Measurements from ENCODE around the gene PCDHB16. TPM values are rescaled to one million over a fixed set of nuclear protein-coding genes. Genes with fewer than 3 reads are reported as not detected.
A peak's percentile ranks its signal among the peaks of the same experiment; 100 is the strongest.
"Not testable (repeated sequence)": the region's sequence is repeated elsewhere in the genome, so short reads cannot be mapped to it uniquely, and the experiment has no call there.

The PCDHB16 gene
- total and polyA plus RNA-seq, 7 donors = 0.29 to 6.3 (median 4.6) TPM; not detected in 2

GRCh38 chr5:141150224-141150992 is 31.8 kb upstream of the PCDHB16 start:
- H3K27me3 ChIP-seq = peaks cover 0 to 18% (median 0%) of the 10 kb centered on the region in 3 donors
- no peak for DNase-seq
- peaks cover 6 to 55% (median 29%) of the 10 kb centered on the region in 4 donors for H3K9me3 ChIP-seq
- intact Hi-C loops (cut with DNase I) = no loop called here
- 49 to 66% methylated on average over 33 of the region's 33 CpGs for WGBS, 2 donors
- TF ChIP-seq POLR2A (IDR thresholded peaks at IDR 0.05) (no peak), CTCF (IDR thresholded peaks at IDR 0.05) (no peak), POLR2AphosphoS5 (IDR thresholded peaks at IDR 0.05) (no peak), EP300 (IDR thresholded peaks at IDR 0.05) (no peak)
- H3K4me3 ChIP-seq = peak overlapping the region in 1 of 4 donors; percentile 27
- H3K27ac ChIP-seq = no peak overlapping the region
- H3K4me1 ChIP-seq = no peaks in the 10 kb centered on the region
- H3K36me3 ChIP-seq = no peaks in the 10 kb centered on the region

DNA sequence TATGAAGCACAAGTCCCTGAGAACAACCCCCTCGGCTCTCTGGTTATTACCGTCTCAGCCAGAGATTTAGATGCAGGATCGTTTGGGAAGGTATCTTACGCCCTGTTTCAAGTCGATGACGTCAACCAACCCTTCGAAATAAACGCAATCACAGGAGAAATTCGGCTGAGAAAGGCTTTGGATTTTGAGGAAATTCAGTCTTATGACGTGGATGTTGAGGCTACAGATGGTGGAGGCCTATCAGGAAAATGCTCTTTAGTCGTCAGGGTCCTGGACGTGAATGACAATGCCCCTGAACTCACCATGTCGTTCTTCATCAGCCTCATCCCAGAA is 31.2 kb upstream of the PCDHB16 start:
- Histone ChIP-seq H3K4me3 (no peak overlapping the region), H3K27me3 (peaks cover 0 to 18% (median 0%) of the 10 kb centered on the region in 3 donors), H3K4me1 (no peaks in the 10 kb centered on the region), H3K9me3 (peaks cover 6 to 59% (median 33%) of the 10 kb centered on the region in 4 donors), H3K36me3 (no peaks in the 10 kb centered on the region), H3K27ac (no peak overlapping the region)
- no peak for DNase-seq
- intact Hi-C loops (cut with DNase I) = no loop called here
- no peak for TF ChIP-seq POLR2AphosphoS5 (IDR thresholded peaks at IDR 0.05)
- TF ChIP-seq POLR2A (IDR thresholded peaks at IDR 0.05) = no peak
- TF ChIP-seq EP300 (IDR thresholded peaks at IDR 0.05) = no peak
- no peak for TF ChIP-seq CTCF (IDR thresholded peaks at IDR 0.05)
- WGBS, 2 donors = 45 to 60% methylated on average over 13 of the region's 13 CpGs

DNA sequence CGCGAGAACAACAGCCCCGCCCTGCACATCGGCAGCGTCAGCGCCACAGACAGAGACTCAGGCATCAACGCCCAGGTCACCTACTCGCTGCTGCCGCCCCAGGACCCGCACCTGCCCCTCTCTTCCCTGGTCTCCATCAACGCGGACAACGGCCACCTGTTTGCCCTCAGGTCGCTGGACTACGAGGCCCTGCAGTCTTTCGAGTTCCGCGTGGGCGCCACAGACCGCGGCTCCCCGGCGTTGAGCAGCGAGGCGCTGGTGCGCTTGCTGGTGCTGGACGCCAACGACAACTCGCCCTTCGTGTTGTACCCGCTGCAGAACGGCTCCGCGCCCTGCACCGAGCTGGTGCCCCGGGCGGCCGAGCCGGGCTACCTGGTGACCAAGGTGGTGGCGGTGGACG is 30.6 kb upstream of the PCDHB16 start:
- H3K36me3 ChIP-seq; H3K4me1 ChIP-seq; DNase-seq; H3K4me3 ChIP-seq; intact Hi-C loops (cut with DNase I); H3K27ac ChIP-seq: not testable (repeated sequence)
- 44 to 71% methylated on average over 39 of the region's 41 CpGs for WGBS, 2 donors
- H3K27me3 ChIP-seq = peaks cover 0 to 25% (median 0%) of the 10 kb centered on the region in 3 donors
- peaks cover 6 to 64% (median 33%) of the 10 kb centered on the region in 4 donors for H3K9me3 ChIP-seq

DNA sequence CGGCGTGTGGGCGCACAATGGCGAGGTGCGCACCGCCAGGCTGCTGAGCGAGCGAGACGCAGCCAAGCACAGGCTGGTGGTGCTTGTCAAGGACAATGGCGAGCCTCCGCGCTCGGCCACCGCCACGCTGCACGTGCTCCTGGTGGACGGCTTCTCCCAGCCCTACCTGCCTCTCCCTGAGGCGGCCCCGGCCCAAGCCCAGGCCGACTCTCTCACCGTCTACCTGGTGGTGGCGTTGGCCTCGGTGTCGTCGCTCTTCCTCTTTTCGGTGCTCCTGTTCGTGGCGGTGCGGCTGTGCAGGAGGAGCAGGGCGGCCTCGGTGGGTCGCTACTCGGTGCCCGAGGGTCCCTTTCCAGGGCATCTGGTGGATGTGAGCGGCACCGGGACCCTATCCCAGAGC is 30.1 kb upstream of the PCDHB16 start:
- H3K36me3 ChIP-seq; H3K4me1 ChIP-seq; H3K27ac ChIP-seq; intact Hi-C loops (cut with DNase I); DNase-seq; H3K4me3 ChIP-seq: not testable (repeated sequence)
- peaks cover 6 to 66% (median 34%) of the 10 kb centered on the region in 4 donors for H3K9me3 ChIP-seq
- 33 to 71% methylated on average over 36 of the region's 36 CpGs for WGBS, 2 donors
- H3K27me3 ChIP-seq = peaks cover 0 to 27% (median 0%) of the 10 kb centered on the region in 3 donors

GRCh38 chr5:141155540-141156374 is 26.4 kb upstream of the PCDHB16 start:
- intact Hi-C loops (cut with DNase I) = no loop called here
- peaks cover 3 to 43% (median 30%) of the 10 kb centered on the region in 4 donors for H3K9me3 ChIP-seq

DNA sequence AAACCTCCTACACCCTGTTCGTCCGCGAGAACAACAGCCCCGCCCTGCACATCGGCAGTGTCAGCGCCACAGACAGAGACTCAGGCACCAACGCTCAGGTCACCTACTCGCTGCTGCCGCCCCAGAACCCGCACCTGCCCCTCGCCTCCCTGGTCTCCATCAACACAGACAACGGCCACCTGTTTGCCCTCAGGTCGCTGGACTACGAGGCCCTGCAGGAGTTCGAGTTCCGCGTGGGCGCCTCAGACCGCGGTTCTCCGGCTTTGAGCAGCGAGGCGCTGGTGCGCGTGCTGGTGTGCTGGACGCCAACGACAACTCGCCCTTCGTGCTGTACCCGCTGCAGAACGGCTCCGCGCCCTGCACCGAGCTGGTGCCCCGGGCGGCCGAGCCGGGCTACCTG is 24.8 kb upstream of the PCDHB16 start:
- H3K36me3 ChIP-seq; intact Hi-C loops (cut with DNase I); H3K4me1 ChIP-seq; DNase-seq; H3K4me3 ChIP-seq; H3K27ac ChIP-seq: not testable (repeated sequence)
- peaks cover 0 to 21% (median 0%) of the 10 kb centered on the region in 3 donors for H3K27me3 ChIP-seq
- 43 to 76% methylated on average over 38 of the region's 38 CpGs for WGBS, 2 donors
- peaks cover 3 to 32% (median 22%) of the 10 kb centered on the region in 4 donors for H3K9me3 ChIP-seq

More at GRCh38 chr5:141155540-141156374, 26.4 kb upstream of the PCDHB16 start:
- H3K36me3 ChIP-seq = no peaks in the 10 kb centered on the region
- WGBS, 2 donors = 39 to 51% methylated on average over 21 of the region's 21 CpGs
- DNase-seq = no peak
- no peak overlapping the region for H3K27ac ChIP-seq
- TF ChIP-seq CTCF (IDR thresholded peaks at IDR 0.05) (no peak), POLR2A (IDR thresholded peaks at IDR 0.05) (no peak), POLR2AphosphoS5 (IDR thresholded peaks at IDR 0.05) (no peak), EP300 (IDR thresholded peaks at IDR 0.05) (no peak)
- H3K4me3 ChIP-seq = no peak overlapping the region
- H3K4me1 ChIP-seq = no peaks in the 10 kb centered on the region
- peaks cover 0 to 32% (median 0%) of the 10 kb centered on the region in 3 donors for H3K27me3 ChIP-seq

DNA sequence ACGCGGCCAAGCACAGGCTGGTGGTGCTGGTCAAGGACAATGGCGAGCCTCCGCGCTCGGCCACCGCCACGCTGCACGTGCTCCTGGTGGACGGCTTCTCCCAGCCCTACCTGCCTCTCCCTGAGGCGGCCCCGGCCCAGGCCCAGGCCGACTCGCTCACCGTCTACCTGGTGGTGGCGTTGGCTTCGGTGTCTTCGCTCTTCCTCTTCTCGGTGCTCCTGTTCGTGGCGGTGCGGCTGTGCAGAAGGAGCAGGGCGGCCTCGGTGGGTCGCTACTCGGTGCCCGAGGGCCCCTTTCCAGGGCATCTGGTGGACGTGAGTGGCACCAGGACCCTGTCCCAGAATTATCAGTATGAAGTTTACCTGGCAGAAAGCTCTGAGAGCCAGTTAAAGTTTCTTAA is 24.3 kb upstream of the PCDHB16 start:
- H3K36me3 ChIP-seq; intact Hi-C loops (cut with DNase I); DNase-seq; H3K4me1 ChIP-seq; H3K27ac ChIP-seq; H3K4me3 ChIP-seq: not testable (repeated sequence)
- 44 to 69% methylated on average over 22 of the region's 28 CpGs for WGBS, 2 donors
- peaks cover 0 to 18% (median 0%) of the 10 kb centered on the region in 3 donors for H3K27me3 ChIP-seq
- H3K9me3 ChIP-seq = peaks cover 3 to 35% (median 23%) of the 10 kb centered on the region in 4 donors

All from sigmoid colon (tissue), 7 donors.